Activated CD8-positive, alpha-beta T cell treated with anti-CD3 and anti-CD28 coated beads for 36 hours (primary cell): ENCODE results near the gene RNU6-9. TPM values are rescaled to one million over a fixed set of nuclear protein-coding genes. Genes with fewer than 3 reads are reported as not detected.
"Not testable (repeated sequence)": the region's sequence is repeated elsewhere in the genome, so short reads cannot be mapped to it uniquely, and the experiment has no call there.

ENCODE experiments used
- ATAC-seq: fragments of 200-7000 bp; cut with Tn5 transposase; one replicate; pipeline ENCODE4 v1.10.0; 2021; ENCODE audit warnings: mild to moderate bottlenecking, moderate library complexity
- CTCF ChIA-PET: fragments of 350-600 bp; sonication (Branson Sonifier 250); formaldehyde crosslinking; loops from one replicate; lab custom pipeline; 2021; ENCODE audit warnings: antibody characterized with exemption; lab: Charles Lee
- POLR2A ChIA-PET: fragments of 350-600 bp; sonication (Branson Sonifier 250); formaldehyde crosslinking; loops from one replicate; lab custom pipeline; 2021; ENCODE audit warnings: antibody characterized with exemption; lab: Charles Lee
- DNase-seq: peaks from one replicate; pipeline ENCODE4 v3.0.0-alpha.2; 2020
- H3K27ac Mint-ChIP-seq: one replicate; pipeline ENCODE4 v1.8.0; 2021; ENCODE audit warnings: mild to moderate bottlenecking, mixed read lengths
- H3K27me3 Mint-ChIP-seq: one replicate; pipeline ENCODE4 v1.8.0; 2021; ENCODE audit warnings: mixed read lengths
- H3K36me3 Mint-ChIP-seq: one replicate; pipeline ENCODE4 v1.8.0; 2021; ENCODE audit warnings: low read depth, mixed read lengths
- H3K4me1 Mint-ChIP-seq: one replicate; pipeline ENCODE4 v1.8.0; 2021; ENCODE audit warnings: low read depth, mixed read lengths
- H3K4me3 Mint-ChIP-seq: one replicate; pipeline ENCODE4 v1.8.0; 2021; ENCODE audit warnings: mild to moderate bottlenecking, moderate library complexity, mixed read lengths
- H3K9me3 Mint-ChIP-seq: one replicate; pipeline ENCODE4 v1.8.0; 2021; ENCODE audit warnings: mixed read lengths
- CTCF ChIP-seq: fragments of 200-600 bp; IDR thresholded peaks from one replicate; pipeline ENCODE4 v1.8.0; 2022; ENCODE audit warnings: antibody characterized with exemption, mild to moderate bottlenecking
- intact Hi-C: fragments of 100-400 bp; cut with micrococcal nuclease; formaldehyde crosslinking; loops from one replicate; pipeline ENCODE4 v1.10.0; 2022
- total RNA-seq, 2 experiments: library from RNA; stranded (reverse); gene quantifications; one replicate each; pipeline ENCODE4 v1.2.3, GENCODE V29; 2021

RNU6-9 gene
- total RNA-seq, 2 experiments from 2014 or later: not detected

- Mint-ChIP-seq H3K27ac (no peak overlapping the region), H3K9me3 (peaks cover 2% of the 10 kb centered on the region), H3K4me1 (peaks cover 10% of the 10 kb centered on the region), H3K4me3 (no peak overlapping the region), H3K27me3 (no peaks in the 10 kb centered on the region), H3K36me3 (peaks cover 9% of the 10 kb centered on the region)
- no peak for TF ChIP-seq CTCF
- intact Hi-C loops: no loop called here
- ATAC-seq (no peak), DNase-seq (no peak)
- ChIA-PET CTCF (no interaction called here), POLR2A (no interaction called here)
These were observed 19.7 kb upstream of the RNU6-9 start for GRCh38 chr19:873561-874041.

DNA sequence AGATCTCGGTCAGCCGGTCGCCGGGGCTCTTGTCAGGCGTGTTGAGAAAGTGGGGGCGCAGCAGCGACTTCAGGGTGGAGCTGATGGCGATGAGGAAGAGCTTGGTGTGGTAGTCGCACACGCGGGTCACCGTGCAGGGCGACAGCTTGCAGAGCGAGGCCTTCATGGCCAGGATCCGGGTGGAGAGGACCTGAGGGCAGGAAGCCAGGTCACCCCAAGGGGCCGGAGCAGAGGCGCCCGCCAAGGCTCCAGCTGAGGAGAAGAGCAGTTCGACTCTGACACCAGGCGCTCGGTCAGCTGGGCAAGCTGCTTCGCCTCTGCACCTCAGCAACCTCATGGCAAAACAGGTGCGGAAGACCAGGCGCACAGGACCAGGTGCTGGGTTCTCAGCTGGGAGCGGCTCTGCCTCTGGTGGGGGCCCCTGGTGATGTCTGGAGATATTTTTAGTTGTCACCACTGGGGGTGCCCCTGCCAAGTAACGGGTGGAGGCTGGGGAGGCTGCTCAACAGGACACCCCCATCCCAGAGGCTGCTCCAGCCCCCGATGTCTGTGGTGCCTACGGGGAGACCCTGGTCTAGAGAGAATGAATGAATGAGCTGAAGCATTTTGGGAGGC lies 17.9 kb upstream of the RNU6-9 start:
- no peak overlapping the region for H3K4me3 Mint-ChIP-seq
- ChIA-PET POLR2A (interaction anchor here (0.9 kb wide), 1 partner anchor 65 kb away, joined by 3 read pairs; no protein-coding TSS in a partner anchor), CTCF (interaction anchor here (0.7 to 2.5 kb wide), 2 partner anchors 12 to 116 kb away, joined by 3 to 9 read pairs; no protein-coding TSS in a partner anchor)
- H3K27me3 Mint-ChIP-seq: no peaks in the 10 kb centered on the region
- ATAC-seq (no peak), DNase-seq (no peak)
- H3K4me1 Mint-ChIP-seq: peaks cover 10% of the 10 kb centered on the region
- H3K27ac Mint-ChIP-seq: no peak overlapping the region
- intact Hi-C loops: no loop called here
- TF ChIP-seq CTCF: no peak
- peaks cover 5% of the 10 kb centered on the region for H3K36me3 Mint-ChIP-seq
- peaks cover 2% of the 10 kb centered on the region for H3K9me3 Mint-ChIP-seq

GRCh38 chr19:876089-876488 lies 17.2 kb upstream of the RNU6-9 start:
- Mint-ChIP-seq H3K4me3 (no peak overlapping the region), H3K4me1 (peaks cover 10% of the 10 kb centered on the region), H3K27me3 (no peaks in the 10 kb centered on the region), H3K9me3 (peaks cover 2% of the 10 kb centered on the region), H3K27ac (no peak overlapping the region), H3K36me3 (peaks cover 4% of the 10 kb centered on the region)
- CTCF ChIA-PET: interaction anchor here (2.5 kb wide), 1 partner anchor 12 kb away, joined by 9 read pairs; no protein-coding TSS in a partner anchor
- TF ChIP-seq CTCF: no peak
- DNase-seq (no peak), ATAC-seq (no peak)
- POLR2A ChIA-PET: interaction anchor here (0.9 kb wide), 1 partner anchor 65 kb away, joined by 3 read pairs; no protein-coding TSS in a partner anchor
- intact Hi-C loops: no loop called here

- ATAC-seq (no peak), DNase-seq (no peak)
- Mint-ChIP-seq H3K36me3 (peaks cover 3% of the 10 kb centered on the region), H3K27me3 (no peaks in the 10 kb centered on the region), H3K9me3 (no peaks in the 10 kb centered on the region), H3K4me1 (peaks cover 8% of the 10 kb centered on the region), H3K4me3 (no peak overlapping the region), H3K27ac (no peak overlapping the region)
- ChIA-PET CTCF (no interaction called here), POLR2A (no interaction called here)
- intact Hi-C loops: no loop called here
- no peak for TF ChIP-seq CTCF
These were observed 16.4 kb upstream of the RNU6-9 start for GRCh38 chr19:876780-877314.

DNA sequence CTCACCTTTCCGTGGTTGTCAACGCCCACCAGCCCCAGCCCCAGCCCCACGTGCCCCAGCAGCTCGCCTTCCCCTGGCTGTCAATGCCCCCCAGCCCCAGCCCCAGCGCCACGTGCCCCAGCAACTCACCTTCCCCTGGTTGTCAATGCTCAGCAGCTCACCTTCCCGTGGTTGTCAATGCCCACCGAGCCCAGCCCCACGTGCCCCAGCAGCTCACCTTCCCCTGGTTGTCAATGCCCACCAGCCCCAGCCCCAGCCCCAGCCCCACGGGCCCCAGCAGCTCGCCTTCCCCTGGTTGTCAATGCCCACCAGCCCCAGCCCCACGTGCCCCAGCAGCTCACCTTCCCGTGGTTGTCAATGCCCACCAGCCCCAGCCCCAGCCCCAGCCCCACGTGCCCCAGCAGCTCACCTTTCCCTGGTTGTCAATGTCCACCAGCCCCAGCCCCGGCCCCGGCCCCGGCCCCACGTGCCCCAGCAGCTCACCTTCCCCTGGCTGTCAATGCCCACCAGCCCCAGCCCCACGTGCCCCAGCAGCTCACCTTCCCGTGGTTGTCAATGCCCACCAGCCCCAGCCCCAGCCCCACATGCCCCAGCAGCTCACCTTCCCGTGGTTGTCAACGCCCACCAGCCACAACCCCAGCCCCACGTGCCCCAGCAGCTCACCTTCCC lies 15.2 kb upstream of the RNU6-9 start:
- H3K4me3 Mint-ChIP-seq, H3K9me3 Mint-ChIP-seq, ATAC-seq, intact Hi-C loops, H3K27me3 Mint-ChIP-seq, H3K4me1 Mint-ChIP-seq, POLR2A ChIA-PET, H3K27ac Mint-ChIP-seq, H3K36me3 Mint-ChIP-seq, DNase-seq: not testable (repeated sequence)
- CTCF ChIA-PET: interaction anchor here (1.0 to 1.6 kb wide), 3 partner anchors 15 to 104 kb away, joined by 3 to 6 read pairs (median 3); no protein-coding TSS in a partner anchor

DNA sequence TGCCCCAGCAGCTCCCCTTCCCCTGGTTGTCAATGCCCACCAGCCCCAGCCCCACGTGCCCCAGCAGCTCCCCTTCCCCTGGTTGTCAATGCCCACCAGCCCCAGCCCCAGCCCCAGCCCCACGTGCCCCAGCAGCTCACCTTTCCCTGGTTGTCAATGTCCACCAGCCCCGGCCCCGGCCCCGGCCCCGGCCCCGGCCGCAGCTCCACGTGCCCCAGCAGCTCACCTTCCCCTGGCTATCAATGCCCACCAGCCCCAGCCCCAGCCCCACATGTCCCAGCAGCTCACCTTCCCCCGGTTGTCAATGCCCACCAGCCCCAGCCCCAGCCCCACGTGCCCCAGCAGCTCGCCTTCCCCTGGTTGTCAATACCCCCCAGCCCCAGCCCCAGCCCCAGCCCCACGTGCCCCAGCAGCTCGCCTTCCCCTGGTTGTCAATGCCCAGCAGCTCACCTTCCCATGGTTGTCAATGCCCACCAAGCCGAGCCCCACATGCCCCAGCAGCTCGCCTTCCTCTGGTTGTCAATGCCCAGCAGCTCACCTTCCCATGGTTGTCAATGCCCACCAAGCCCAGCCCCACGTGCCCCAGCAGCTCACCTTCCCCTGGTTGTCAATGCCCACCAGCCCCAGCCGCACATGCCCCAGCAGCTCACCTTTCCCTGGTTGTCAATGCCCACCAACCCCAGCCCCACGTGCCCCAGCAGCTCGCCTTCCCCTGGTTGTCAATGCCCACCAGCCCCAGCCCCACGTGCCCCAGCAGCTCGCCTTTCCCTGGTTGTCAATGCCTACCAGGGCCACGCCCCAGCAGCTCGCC lies 14.3 kb upstream of the RNU6-9 start:
- H3K4me3 Mint-ChIP-seq, H3K9me3 Mint-ChIP-seq, H3K27me3 Mint-ChIP-seq, H3K27ac Mint-ChIP-seq, DNase-seq, intact Hi-C loops, H3K36me3 Mint-ChIP-seq, ATAC-seq, H3K4me1 Mint-ChIP-seq, POLR2A ChIA-PET: not testable (repeated sequence)
- CTCF ChIA-PET: interaction anchor here (0.6 to 1.6 kb wide), 4 partner anchors 15 to 254 kb away, joined by 3 to 6 read pairs (median 3); no protein-coding TSS in a partner anchor
